K562 (cell line): ENCODE results near the gene CNPY3. TPM values are rescaled to one million over a fixed set of nuclear protein-coding genes. Genes with fewer than 3 reads are reported as not detected.

Source experiments
- ELF4 ChIP-seq: fragments of 450-650 bp; formaldehyde crosslinking; IDR thresholded peaks from 2 replicates; pipeline ENCODE4 v1.4.0; 2022; ENCODE audit warnings: missing genetic modification characterization
- HDAC2 ChIP-seq: fragments of 450-650 bp; IDR thresholded peaks from 2 replicates; pipeline ENCODE4 v1.6.1; 2016; ENCODE audit warnings: mild to moderate bottlenecking
- HMGN3 ChIP-seq: IDR thresholded peaks from 2 replicates; pipeline ENCODE4 v1.6.1; 2011; ENCODE audit warnings: borderline replicate concordance, low read depth, mild to moderate bottlenecking, mixed read lengths, low read length; ENCODE audit not compliant: insufficient read length; ENCODE audit errors: extremely low read depth
- MIER1 ChIP-seq: fragments of 450-650 bp; IDR thresholded peaks from 2 replicates; pipeline ENCODE4 v1.6.1; 2016; ENCODE audit warnings: antibody characterized with exemption, mild to moderate bottlenecking, low read depth
- NEUROD1 ChIP-seq: fragments of 150-350 bp; IDR thresholded peaks from 2 replicates; pipeline ENCODE4 v1.6.1; 2014; ENCODE audit warnings: borderline replicate concordance, low read length, low read depth; ENCODE audit not compliant: partially characterized antibody
- NFIC ChIP-seq: fragments of 450-650 bp; IDR thresholded peaks from 2 replicates; pipeline ENCODE4 v1.6.1; 2017; ENCODE audit warnings: mild to moderate bottlenecking, inconsistent platforms
- PCBP1 ChIP-seq: fragments of 200-400 bp; formaldehyde crosslinking; IDR thresholded peaks from 2 replicates; pipeline ENCODE4 v1.6.1; 2018; ENCODE audit warnings: mild to moderate bottlenecking, low read depth, low read length; ENCODE audit not compliant: poor library complexity, severe bottlenecking
- PCBP2 ChIP-seq: fragments of 200-400 bp; formaldehyde crosslinking; IDR thresholded peaks from 2 replicates; pipeline ENCODE4 v1.6.1; 2018; ENCODE audit warnings: low read length, low read depth, mild to moderate bottlenecking, moderate library complexity; ENCODE audit not compliant: poor library complexity, severe bottlenecking
- POLR2A ChIP-seq: fragments of 450-650 bp; conservative IDR thresholded peaks from 2 replicates; pipeline ENCODE4 v1.6.1; 2016
- RAD21 ChIP-seq, 2 experiments: fragments of 250-450 bp in 1 of 2; fragments of 450-650 bp in 1 of 2; sonication (Bioruptor Pico) in 1 of 2; formaldehyde crosslinking in 1 of 2; IDR thresholded peaks in 1 of 2; conservative IDR thresholded peaks in 1 of 2; 2 replicates each; pipeline versions ENCODE4 v1.4.0 to v1.8.0; 2020 to 2022; ENCODE audit warnings: mild to moderate bottlenecking in 2 of 2, moderate library complexity in 1 of 2
- SETDB1 ChIP-seq: IDR thresholded peaks from one replicate; pipeline ENCODE4 v1.6.1; 2012; ENCODE audit warnings: low read length, control low read depth, inconsistent platforms
- SMAD4 ChIP-seq: fragments of 250-450 bp; sonication (Bioruptor Pico); conservative IDR thresholded peaks from 2 replicates; pipeline ENCODE4 v1.8.0; 2021; ENCODE audit warnings: inconsistent platforms, mild to moderate bottlenecking, moderate library complexity
- SNRNP70 ChIP-seq: fragments of 200-400 bp; formaldehyde crosslinking; optimal IDR thresholded peaks from 2 replicates; pipeline ENCODE3; 2017; ENCODE audit warnings: low read depth, low read length
- ZBTB8A ChIP-seq: fragments of 450-650 bp; IDR thresholded peaks from 2 replicates; pipeline ENCODE4 v1.6.1; 2018; ENCODE audit warnings: mild to moderate bottlenecking, moderate library complexity; ENCODE audit not compliant: partially characterized antibody
- ZFPM2 ChIP-seq: fragments of 250-450 bp; sonication (Bioruptor Pico); IDR thresholded peaks from 2 replicates; pipeline ENCODE4 v1.5.1; 2022; ENCODE audit warnings: mild to moderate bottlenecking
- ZNF212 ChIP-seq: fragments of 450-650 bp; formaldehyde crosslinking; IDR thresholded peaks from 2 replicates; pipeline ENCODE4 v1.4.0; 2020; ENCODE audit warnings: mild to moderate bottlenecking
- ZNF232 ChIP-seq: sonication (generic); formaldehyde crosslinking; IDR thresholded peaks from 2 replicates; pipeline ENCODE4 v1.8.0; 2022; ENCODE audit warnings: mild to moderate bottlenecking, missing genetic modification reagents
- ZNF384 ChIP-seq: IDR thresholded peaks from 2 replicates; pipeline ENCODE4 v1.6.1; 2012; ENCODE audit warnings: low read depth, low read length, improper control_type of control experiment
- ZNF644 ChIP-seq: fragments of 200-800 bp; sonication (Bioruptor generic); IDR thresholded peaks from 2 replicates; pipeline ENCODE4 v1.6.1; 2016; ENCODE audit warnings: low read depth, missing genetic modification characterization, missing compliant biosample characterization
- polyA plus RNA-seq, 8 experiments: library from polyadenylated mRNA; depleted of rRNA in 4 of 8; stranded (reverse) in 5 of 8; unstranded in 3 of 8; fragments of >200 nt; fragmentation: Nextera tagmentation in 2 of 8; fragmentation: Illumina TruSeq in 1 of 8; extraction: Ambion mirVana in 2 of 8; extraction: Trizol in 1 of 8; gene quantifications; 2 replicates each; pipeline versions ENCODE4 v1.2.1 to v1.2.3, GENCODE V29; 2011 to 2014; ENCODE audit warnings: inconsistent platforms in 1 of 8, missing spikeins in 1 of 8
- total RNA-seq, 7 experiments: library from RNA; depleted of rRNA in 6 of 7; stranded (reverse); fragments of >200 nt in 6 of 7; fragmentation: Illumina TruSeq in 2 of 7; extraction: Trizol in 2 of 7; gene quantifications; 2 replicates each; pipeline versions ENCODE4 v1.2.1 to v1.2.3, GENCODE V29; 2011 to 2021; ENCODE audit warnings: low replicate concordance in 1 of 7
- TF ChIP-seq, protein P1 (sequence below): sonication (generic); formaldehyde crosslinking; IDR thresholded peaks from 2 replicates; pipeline ENCODE4 v1.8.0; 2022; ENCODE audit warnings: mild to moderate bottlenecking, missing genetic modification reagents
- TF ChIP-seq, protein P2 (sequence below), 2 experiments: fragments of 450-650 bp in 1 of 2; sonication (generic) in 1 of 2; formaldehyde crosslinking in 1 of 2; IDR thresholded peaks in 1 of 2; conservative IDR thresholded peaks in 1 of 2; 2 replicates each; pipeline versions ENCODE4 v1.6.1 to v1.8.1; 2016 to 2023; ENCODE audit warnings: mild to moderate bottlenecking in 2 of 2, moderate library complexity in 2 of 2, inconsistent platforms in 1 of 2, missing genetic modification reagents in 1 of 2
- TF ChIP-seq, protein P3 (sequence below): fragments of 450-650 bp; IDR thresholded peaks from 2 replicates; pipeline ENCODE4 v1.6.1; 2016; ENCODE audit warnings: borderline replicate concordance

Gene CNPY3
- total and polyA plus RNA-seq, 9 of the 15 experiments (the other 6 are each of a cell fraction or from before 2014, with no cell fraction given): 2.4 to 37.4 (median 21.2) TPM

DNA sequence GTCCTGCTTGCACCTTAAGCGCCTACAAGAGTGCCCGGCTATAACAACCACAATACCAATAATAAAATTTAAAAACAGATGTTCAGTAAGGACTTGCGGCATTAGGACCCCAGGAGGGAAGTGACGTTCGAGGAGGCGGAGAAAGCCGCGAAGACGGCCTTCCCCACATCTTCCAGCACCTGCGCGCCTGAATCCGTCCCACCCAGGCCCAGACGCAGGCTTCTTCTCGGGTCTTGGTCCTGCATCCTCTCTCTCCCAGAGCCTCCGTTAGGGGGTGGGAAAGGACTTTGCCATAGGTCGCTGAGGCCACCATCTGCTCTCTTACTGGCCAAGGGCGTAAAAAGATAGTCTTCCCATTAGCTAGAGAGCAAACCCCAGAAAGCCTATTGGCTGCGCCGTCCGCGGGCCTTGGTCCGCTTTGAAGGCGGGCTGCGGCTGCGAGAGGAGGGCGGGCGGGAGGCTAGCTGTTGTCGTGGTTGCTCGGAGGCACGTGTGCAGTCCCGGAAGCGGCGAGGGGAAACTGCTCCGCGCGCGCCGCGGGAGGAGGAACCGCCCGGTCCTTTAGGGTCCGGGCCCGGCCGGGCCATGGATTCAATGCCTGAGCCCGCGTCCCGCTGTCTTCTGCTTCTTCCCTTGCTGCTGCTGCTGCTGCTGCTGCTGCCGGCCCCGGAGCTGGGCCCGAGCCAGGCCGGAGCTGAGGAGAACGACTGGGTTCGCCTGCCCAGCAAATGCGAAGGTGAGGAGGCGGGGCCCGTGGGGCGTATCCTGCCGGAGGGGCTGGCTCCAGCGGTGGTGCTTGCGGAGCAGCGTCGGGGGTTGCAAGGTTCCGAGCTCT lies at the start of gene CNPY3 (continued):
- 0 out of 2 replicates have a peak, but pooled peaks have one; percentile 48 for TF ChIP-seq ZFPM2 (CRISPR knock-in tag)
- peak; percentile 76 for TF ChIP-seq NFIC
- TF ChIP-seq HDAC2: peak; percentile 87
- TF ChIP-seq ZNF212: no peak
- peak; percentile 24; the same call in 1 of the 2 replicates for TF ChIP-seq ZNF384
- TF ChIP-seq SNRNP70: no peak
- TF ChIP-seq ZNF232 (CRISPR knock-in tag): no peak
- TF ChIP-seq RAD21 (CRISPR knock-in tag; conservative IDR thresholded peaks at IDR 0.05 in 1 of 2, IDR thresholded peaks at IDR 0.05 in 1 of 2): peak; percentile 1 to 3; a peak in 1 of 4 replicates
- TF ChIP-seq, protein P1, sequence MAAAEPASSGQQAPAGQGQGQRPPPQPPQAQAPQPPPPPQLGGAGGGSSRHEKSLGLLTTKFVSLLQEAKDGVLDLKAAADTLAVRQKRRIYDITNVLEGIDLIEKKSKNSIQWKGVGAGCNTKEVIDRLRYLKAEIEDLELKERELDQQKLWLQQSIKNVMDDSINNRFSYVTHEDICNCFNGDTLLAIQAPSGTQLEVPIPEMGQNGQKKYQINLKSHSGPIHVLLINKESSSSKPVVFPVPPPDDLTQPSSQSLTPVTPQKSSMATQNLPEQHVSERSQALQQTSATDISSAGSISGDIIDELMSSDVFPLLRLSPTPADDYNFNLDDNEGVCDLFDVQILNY (CRISPR knock-in tag): no peak; the same call in 1 of the 2 replicates
- TF ChIP-seq SETDB1: no peak
- TF ChIP-seq POLR2A: peak; percentile 88
- peak; percentile 61 for TF ChIP-seq HMGN3
- TF ChIP-seq SMAD4 (CRISPR knock-in tag): peak; percentile 80
- TF ChIP-seq, protein P2, sequence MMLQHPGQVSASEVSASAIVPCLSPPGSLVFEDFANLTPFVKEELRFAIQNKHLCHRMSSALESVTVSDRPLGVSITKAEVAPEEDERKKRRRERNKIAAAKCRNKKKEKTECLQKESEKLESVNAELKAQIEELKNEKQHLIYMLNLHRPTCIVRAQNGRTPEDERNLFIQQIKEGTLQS (IDR thresholded peaks at IDR 0.05): no peak
- TF ChIP-seq, protein P2 (CRISPR knock-in tag; conservative IDR thresholded peaks at IDR 0.05): no peak
- TF ChIP-seq ZNF644 (tag): no peak
- no peak for TF ChIP-seq MIER1
- peak; percentile 98 for TF ChIP-seq NEUROD1
- no peak; the same call in 1 of the 2 replicates for TF ChIP-seq ELF4 (CRISPR knock-in tag)
- TF ChIP-seq ZBTB8A: no peak
- TF ChIP-seq PCBP1: peak; percentile 67
- no peak for TF ChIP-seq PCBP2
- TF ChIP-seq, protein P3, sequence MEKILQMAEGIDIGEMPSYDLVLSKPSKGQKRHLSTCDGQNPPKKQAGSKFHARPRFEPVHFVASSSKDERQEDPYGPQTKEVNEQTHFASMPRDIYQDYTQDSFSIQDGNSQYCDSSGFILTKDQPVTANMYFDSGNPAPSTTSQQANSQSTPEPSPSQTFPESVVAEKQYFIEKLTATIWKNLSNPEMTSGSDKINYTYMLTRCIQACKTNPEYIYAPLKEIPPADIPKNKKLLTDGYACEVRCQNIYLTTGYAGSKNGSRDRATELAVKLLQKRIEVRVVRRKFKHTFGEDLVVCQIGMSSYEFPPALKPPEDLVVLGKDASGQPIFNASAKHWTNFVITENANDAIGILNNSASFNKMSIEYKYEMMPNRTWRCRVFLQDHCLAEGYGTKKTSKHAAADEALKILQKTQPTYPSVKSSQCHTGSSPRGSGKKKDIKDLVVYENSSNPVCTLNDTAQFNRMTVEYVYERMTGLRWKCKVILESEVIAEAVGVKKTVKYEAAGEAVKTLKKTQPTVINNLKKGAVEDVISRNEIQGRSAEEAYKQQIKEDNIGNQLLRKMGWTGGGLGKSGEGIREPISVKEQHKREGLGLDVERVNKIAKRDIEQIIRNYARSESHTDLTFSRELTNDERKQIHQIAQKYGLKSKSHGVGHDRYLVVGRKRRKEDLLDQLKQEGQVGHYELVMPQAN: peak; percentile 98
